HG03460 (cell line): Measurements from ENCODE around the gene PALLD.
"Not testable (repeated sequence)": the region's sequence is repeated elsewhere in the genome, so short reads cannot be mapped to it uniquely, and the experiment has no call there.

Experiments used
- ATAC-seq: cut with Tn5 transposase; IDR thresholded peaks from one replicate; pipeline ENCODE4 v1.9.1; 2021; ENCODE audit not compliant: unreplicated experiment

Gene PALLD

GRCh38 chr4:168696280-168696679 is 199.4 kb downstream of the PALLD start:
- no peak for ATAC-seq

DNA sequence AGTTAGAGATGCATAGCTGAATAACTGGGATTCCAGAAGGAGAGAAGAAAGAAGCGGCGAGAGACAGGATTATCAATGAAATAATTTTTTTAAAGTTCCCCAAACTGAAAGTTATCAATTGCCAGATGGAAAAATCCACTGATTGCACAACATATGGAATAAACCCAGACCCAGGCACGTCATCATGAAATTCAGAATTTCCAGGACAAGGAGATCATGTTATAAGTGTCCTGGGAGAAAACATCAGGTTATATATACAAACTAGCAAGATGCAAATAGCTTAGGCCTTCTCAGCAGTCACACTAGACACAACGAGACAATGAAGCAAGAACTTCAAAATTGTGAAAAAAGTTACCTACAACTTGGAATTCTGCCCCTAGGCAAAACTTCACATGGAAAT is 200.0 kb downstream of the PALLD start:
- no peak for ATAC-seq

DNA sequence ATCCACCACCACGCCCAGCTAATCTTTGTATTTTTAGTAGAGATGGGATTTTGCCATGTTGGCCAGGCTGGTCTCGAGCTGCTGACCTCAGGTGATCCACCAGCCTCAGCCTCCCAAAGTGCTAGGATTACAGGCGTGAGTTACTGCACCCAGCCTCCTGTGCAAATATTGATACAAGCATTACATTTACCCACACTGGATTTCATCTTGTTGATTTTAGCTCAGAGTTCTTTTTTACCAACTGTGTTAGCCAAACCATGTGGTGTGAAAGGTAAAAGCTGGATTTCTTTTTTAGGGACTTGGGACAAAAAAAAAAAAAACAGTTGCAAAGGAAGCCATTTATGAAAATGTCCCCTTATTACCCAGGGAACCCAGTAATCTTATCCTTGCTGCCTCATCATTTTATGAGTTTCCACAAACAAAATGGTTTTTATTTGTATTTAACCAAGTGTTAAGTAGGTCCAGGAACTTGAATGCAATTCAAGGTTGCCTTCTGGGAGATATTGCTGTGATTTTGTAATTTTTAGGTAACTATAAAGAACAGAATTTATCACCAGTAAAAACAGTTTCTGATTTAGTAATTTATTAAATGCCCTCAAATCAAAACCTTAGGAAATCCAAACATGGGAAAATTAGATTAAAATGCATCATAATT is 202.5 kb downstream of the PALLD start:
- no peak for ATAC-seq

DNA sequence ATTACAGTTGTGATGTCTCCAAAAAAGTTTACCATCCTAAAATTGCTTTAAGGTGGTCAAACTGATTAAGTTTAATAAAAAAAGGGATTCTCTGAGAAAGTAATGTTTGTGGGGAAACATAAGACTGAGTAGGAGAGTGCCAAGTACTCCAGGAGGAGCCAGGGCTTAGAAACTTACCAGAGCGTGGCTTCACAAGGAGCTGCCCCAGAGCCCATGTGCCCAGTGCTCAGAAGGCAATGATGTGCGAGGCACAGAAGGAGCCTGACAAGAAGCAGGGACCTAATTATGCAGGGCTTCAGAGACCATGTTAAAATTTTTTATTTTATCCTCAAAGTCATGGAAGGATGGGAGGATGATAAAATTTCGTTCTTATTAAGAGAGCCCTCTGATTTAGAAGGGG is 204.2 kb downstream of the PALLD start:
- no peak for ATAC-seq

DNA sequence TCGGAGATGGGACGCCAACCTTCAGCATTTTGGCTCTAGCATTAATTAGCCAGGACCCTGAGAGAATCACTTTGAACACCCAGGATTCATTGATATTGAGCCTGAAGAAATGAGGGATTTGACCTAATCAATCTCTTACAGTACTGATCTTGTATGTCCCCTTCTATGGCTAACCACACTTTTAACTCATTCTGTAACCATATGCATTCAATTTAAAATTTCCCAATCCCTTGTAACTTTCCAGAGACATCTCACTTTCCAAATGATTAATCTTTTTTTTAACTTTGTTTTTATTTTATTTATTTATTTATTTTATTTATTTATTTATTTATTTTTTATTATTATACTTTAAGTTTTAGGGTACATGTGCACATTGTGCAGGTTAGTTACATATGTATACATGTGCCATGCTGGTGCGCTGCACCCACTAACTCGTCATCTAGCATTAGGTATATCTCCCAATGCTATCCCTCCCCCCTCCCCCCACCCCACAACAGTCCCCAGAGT is 205.8 kb downstream of the PALLD start:
- not testable (repeated sequence) for ATAC-seq

GRCh38 chr4:168705121-168705520 is 208.3 kb downstream of the PALLD start:
- ATAC-seq, result no peak

DNA sequence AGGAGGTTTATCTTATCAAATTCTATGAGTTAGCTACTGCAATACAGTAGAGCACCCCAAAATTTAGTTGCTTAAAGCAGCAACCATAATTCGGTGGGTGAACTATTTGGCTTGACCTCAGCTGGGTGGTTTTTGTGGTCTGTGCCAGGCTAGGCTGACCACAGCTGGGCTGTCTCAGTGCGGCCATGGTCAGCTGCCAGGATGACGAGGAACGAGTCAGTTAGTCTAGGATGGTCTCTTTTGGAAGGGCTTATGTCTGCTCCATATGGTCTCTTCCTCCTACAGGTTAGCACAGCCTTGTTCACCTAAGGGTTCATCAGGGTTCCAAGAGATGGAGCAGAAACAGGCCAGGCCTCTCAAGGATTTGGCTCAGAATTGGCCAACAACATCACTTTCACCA is 210.4 kb downstream of the PALLD start:
- ATAC-seq, result no peak

- no peak for ATAC-seq
Observed at GRCh38 chr4:168708108-168708507, 211.3 kb downstream of the PALLD start.

DNA sequence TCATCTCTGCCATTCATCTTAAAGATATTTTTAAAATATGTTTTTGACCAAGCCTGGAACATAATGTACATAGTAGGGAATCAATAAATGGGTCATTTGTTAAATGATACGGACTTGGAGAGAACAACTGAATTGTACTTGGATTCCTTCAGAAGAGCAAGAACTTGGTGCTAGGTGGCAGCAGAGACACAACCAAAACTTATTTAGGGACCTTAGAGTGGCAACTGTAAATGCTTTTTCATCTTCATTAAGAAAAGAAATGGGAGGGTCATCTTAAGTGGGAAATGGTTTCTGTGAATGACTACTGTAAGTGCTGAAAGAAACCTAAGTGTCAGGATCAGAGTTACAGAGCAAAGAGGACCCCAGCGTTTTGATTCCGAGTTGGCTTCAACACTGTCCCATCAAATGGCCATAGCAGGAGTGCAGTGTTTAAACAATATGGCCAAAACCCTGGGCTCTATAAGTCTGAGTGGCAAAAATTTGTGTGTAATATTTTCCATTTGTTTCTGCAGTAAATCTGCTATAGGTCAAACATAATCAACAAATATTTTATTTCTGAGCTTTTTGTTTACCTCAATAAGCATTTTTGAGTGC is 213.6 kb downstream of the PALLD start:
- ATAC-seq, result no peak

- ATAC-seq, result no peak
Observed at GRCh38 chr4:168711197-168712140, 214.6 kb downstream of the PALLD start.

- no peak for ATAC-seq
Observed at GRCh38 chr4:168712316-168712890, 215.6 kb downstream of the PALLD start.

GRCh38 chr4:168713253-168713652 is 216.4 kb downstream of the PALLD start:
- ATAC-seq, result no peak

- ATAC-seq, result no peak
Observed at GRCh38 chr4:168715896-168716295, 219.0 kb downstream of the PALLD start.

- no peak for ATAC-seq
Observed at GRCh38 chr4:168716406-168717129, 219.7 kb downstream of the PALLD start.

DNA sequence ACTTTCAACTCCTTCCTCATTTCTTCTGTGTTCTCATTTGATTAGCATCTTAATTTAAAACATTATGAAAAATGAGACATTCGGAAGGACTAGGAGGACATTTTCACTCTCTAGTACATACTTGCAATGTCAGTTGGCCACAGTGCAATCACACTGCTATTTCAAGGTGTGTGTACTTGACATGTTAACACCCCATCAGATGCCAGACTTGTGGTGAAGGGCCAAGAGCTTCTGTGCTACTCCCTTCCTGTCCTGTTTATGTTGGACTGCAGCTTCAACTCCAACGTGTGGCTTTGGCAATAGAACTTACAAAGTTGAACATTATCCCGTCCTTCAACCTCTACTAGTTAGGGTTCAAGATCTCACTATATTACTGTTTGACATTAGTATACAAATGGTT is 221.0 kb downstream of the PALLD start:
- ATAC-seq, result no peak

GRCh38 chr4:168719725-168720124 is 222.9 kb downstream of the PALLD start:
- ATAC-seq, result no peak

- no peak for ATAC-seq
Observed at GRCh38 chr4:168720396-168720900, 223.6 kb downstream of the PALLD start.

- ATAC-seq, result no peak
Observed at GRCh38 chr4:168722391-168722790, 225.5 kb downstream of the PALLD start.

GRCh38 chr4:168723020-168723419 is 226.2 kb downstream of the PALLD start:
- ATAC-seq, result no peak

DNA sequence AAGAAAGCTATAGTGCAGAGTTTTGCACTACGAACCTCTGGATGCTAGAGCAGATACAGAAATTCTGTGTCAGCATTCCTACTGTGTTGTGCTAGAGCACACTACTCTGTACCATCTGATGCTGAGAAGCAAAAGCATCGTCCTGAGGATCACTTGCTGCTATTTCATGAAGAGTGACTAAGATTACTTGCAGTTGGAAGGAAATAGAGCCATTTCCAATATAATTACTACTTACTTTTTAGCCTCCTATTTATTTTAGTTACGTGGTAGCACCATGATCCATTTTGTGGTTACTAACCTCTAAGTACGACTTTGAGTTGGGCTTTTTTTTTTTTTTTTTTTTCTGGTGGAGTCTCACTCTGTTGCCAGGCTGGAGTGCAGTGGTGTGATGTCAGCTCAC is 226.7 kb downstream of the PALLD start:
- ATAC-seq, result no peak
